H1 (cell line): ENCODE measurements around the gene DPYSL4. TPM values are rescaled to one million over a fixed set of nuclear protein-coding genes. Genes with fewer than 3 reads are reported as not detected.

ENCODE experiments used
- CTCF ChIA-PET: fragments of 300-600 bp; sonication (Branson Sonifier 250); formaldehyde crosslinking; loops from one replicate; lab custom pipeline; 2021; ENCODE audit not compliant: partially characterized antibody; lab: Charles Lee
- POLR2A ChIA-PET: fragments of 300-600 bp; sonication (Branson Sonifier 250); formaldehyde crosslinking; loops from one replicate; lab custom pipeline; 2021; ENCODE audit warnings: inconsistent platforms; ENCODE audit not compliant: partially characterized antibody; lab: Charles Lee
- DNase-seq, 2 experiments: peaks; one replicate each; pipeline versions ENCODE4 v3.0.0 to v3.0.0-alpha.2; 2010 to 2022; ENCODE audit warnings: low spot score in 2 of 2, low read depth in 1 of 2, mixed read lengths in 1 of 2
- FAIRE-seq: peaks from 2 replicates; lab custom pipeline; 2011; peaks lifted over from hg19 to GRCh38; lab: Jason Lieb, UNC
- H2AFZ ChIP-seq: 2 replicates; pipeline ENCODE4 v1.8.1; 2012; ENCODE audit warnings: low read length, inconsistent platforms
- H2AK5ac ChIP-seq: 2 replicates; pipeline ENCODE4 v1.6.1; 2013; ENCODE audit warnings: low read depth, low read length
- H2BK120ac ChIP-seq: replicated peaks from 2 replicates; pipeline ENCODE3; 2013; ENCODE audit warnings: low read depth, low read length, inconsistent platforms
- H2BK12ac ChIP-seq: 2 replicates; pipeline ENCODE4 v1.6.1; 2013; ENCODE audit warnings: low read depth, low read length
- H2BK15ac ChIP-seq: 2 replicates; pipeline ENCODE4 v1.6.1; 2013; ENCODE audit warnings: low read length
- H2BK20ac ChIP-seq: 2 replicates; pipeline ENCODE4 v1.6.1; 2013; ENCODE audit warnings: low read length
- H2BK5ac ChIP-seq: 2 replicates; pipeline ENCODE4 v1.6.1; 2013; ENCODE audit warnings: low read depth, low read length
- H3K14ac ChIP-seq: 2 replicates; pipeline ENCODE4 v1.6.1; 2013; ENCODE audit warnings: inconsistent platforms; ENCODE audit not compliant: insufficient read length
- H3K18ac ChIP-seq: 2 replicates; pipeline ENCODE4 v1.6.1; 2013; ENCODE audit warnings: low read length; ENCODE audit errors: extremely low read depth
- H3K23ac ChIP-seq: 2 replicates; pipeline ENCODE4 v1.6.1; 2013; ENCODE audit warnings: inconsistent platforms; ENCODE audit not compliant: insufficient read length
- H3K23me2 ChIP-seq: 2 replicates; pipeline ENCODE4 v1.6.1; 2013; ENCODE audit warnings: low read depth, low read length
- H3K27ac ChIP-seq: 2 replicates; pipeline ENCODE4 v1.6.1; 2011; ENCODE audit warnings: low read depth, low read length, inconsistent platforms
- H3K27me3 ChIP-seq, 4 experiments: replicated peaks in 1 of 4; 1 replicate in 1 of 4; 2 replicates in 3 of 4; pipeline versions ENCODE4 v1.6.1 to v1.8.1; 2011 to 2013; ENCODE audit warnings: low read length in 3 of 4, mild to moderate bottlenecking in 3 of 4, inconsistent platforms in 2 of 4, mixed read lengths in 2 of 4, moderate library complexity in 1 of 4; ENCODE audit not compliant: control insufficient read depth in 3 of 4, insufficient read depth in 3 of 4; ENCODE audit errors: extremely low read depth in 1 of 4
- H3K36me3 ChIP-seq, 4 experiments: 2 replicates each; pipeline versions ENCODE4 v1.6.1 to v1.8.1; 2011 to 2013; ENCODE audit warnings: mild to moderate bottlenecking in 4 of 4, low read length in 3 of 4, moderate library complexity in 2 of 4, control low read depth in 1 of 4, inconsistent platforms in 1 of 4; ENCODE audit not compliant: insufficient read depth in 4 of 4, control insufficient read depth in 2 of 4
- H3K4ac ChIP-seq: replicated peaks from 2 replicates; pipeline ENCODE3; 2013; ENCODE audit warnings: low read length, low read depth, mixed read lengths, inconsistent platforms; ENCODE audit not compliant: insufficient read length
- H3K4me1 ChIP-seq, 4 experiments: replicated peaks in 1 of 4; 1 replicate in 1 of 4; 2 replicates in 3 of 4; pipeline versions ENCODE4 v1.6.1 to v1.8.1; 2011 to 2013; ENCODE audit warnings: low read length in 3 of 4, inconsistent platforms in 2 of 4, mixed read lengths in 1 of 4; ENCODE audit not compliant: insufficient read depth in 4 of 4, control insufficient read depth in 3 of 4
- H3K4me2 ChIP-seq, 2 experiments: 2 replicates each; pipeline versions ENCODE4 v1.6.1 to v1.8.1; 2011 to 2013; ENCODE audit warnings: low read depth in 2 of 2, low read length in 2 of 2, control low read depth in 1 of 2, inconsistent platforms in 1 of 2, mild to moderate bottlenecking in 1 of 2; ENCODE audit not compliant: insufficient read depth in 1 of 2
- H3K4me3 ChIP-seq, 4 experiments: fragments of 200-600, 300-600 bp in 1 of 4; sonication (generic), shearing (Covaris generic), sonication (Bioruptor Twin) in 1 of 4; 2 replicates each; pipeline versions ENCODE4 v1.5.1 to v1.8.1; 2011 to 2016; ENCODE audit warnings: low read length in 4 of 4, low read depth in 3 of 4, control low read depth in 2 of 4, inconsistent platforms in 2 of 4, mild to moderate bottlenecking in 2 of 4, mixed read lengths in 1 of 4, moderate library complexity in 1 of 4; ENCODE audit not compliant: insufficient read depth in 2 of 4; ENCODE audit errors: extremely low read depth in 1 of 4
- H3K56ac ChIP-seq: replicated peaks from 2 replicates; pipeline ENCODE3; 2013; ENCODE audit warnings: low read depth, mild to moderate bottlenecking, mixed read lengths, low read length, inconsistent platforms; ENCODE audit not compliant: insufficient read length
- H3K79me1 ChIP-seq: 2 replicates; pipeline ENCODE4 v1.6.1; 2013; ENCODE audit warnings: low read depth, low read length, control low read depth
- H3K79me2 ChIP-seq, 2 experiments: 2 replicates each; pipeline versions ENCODE4 v1.6.1 to v1.8.1; 2012 to 2013; ENCODE audit warnings: low read length in 2 of 2, mild to moderate bottlenecking in 2 of 2, inconsistent platforms in 1 of 2; ENCODE audit not compliant: insufficient read depth in 2 of 2, control insufficient read depth in 1 of 2
- H3K9ac ChIP-seq, 4 experiments: replicated peaks in 1 of 4; 1 replicate in 1 of 4; 2 replicates in 3 of 4; pipeline versions ENCODE4 v1.6.1 to v1.8.1; 2011 to 2013; ENCODE audit warnings: low read depth in 3 of 4, low read length in 3 of 4, control low read depth in 2 of 4, mild to moderate bottlenecking in 2 of 4, moderate library complexity in 2 of 4, inconsistent platforms in 1 of 4; ENCODE audit errors: extremely low read depth in 1 of 4
- H3K9me3 ChIP-seq, 2 experiments: 2 replicates each; pipeline versions ENCODE4 v1.6.1 to v1.8.1; 2012 to 2013; ENCODE audit warnings: mild to moderate bottlenecking in 2 of 2, moderate library complexity in 2 of 2, control low read depth in 1 of 2, inconsistent platforms in 1 of 2, low read depth in 1 of 2, low read length in 1 of 2, mixed read lengths in 1 of 2; ENCODE audit not compliant: insufficient read depth in 2 of 2
- H4K20me1 ChIP-seq, 2 experiments: replicated peaks in 1 of 2; 2 replicates each; pipeline versions ENCODE3 to v1.8.1; 2011 to 2013; ENCODE audit warnings: inconsistent platforms in 2 of 2, low read length in 2 of 2, mild to moderate bottlenecking in 1 of 2; ENCODE audit not compliant: insufficient read depth in 2 of 2, control insufficient read depth in 1 of 2
- H4K5ac ChIP-seq: 2 replicates; pipeline ENCODE4 v1.6.1; 2013; ENCODE audit warnings: low read length, low read depth, mixed read lengths, inconsistent platforms; ENCODE audit not compliant: insufficient read length
- H4K8ac ChIP-seq: 2 replicates; pipeline ENCODE4 v1.8.0; 2013; ENCODE audit warnings: mild to moderate bottlenecking, moderate library complexity, low read length, inconsistent platforms; ENCODE audit not compliant: insufficient read depth; ENCODE audit errors: extremely low read depth
- H4K91ac ChIP-seq: replicated peaks from 2 replicates; pipeline ENCODE3; 2013; ENCODE audit warnings: low read length, mixed read lengths, inconsistent platforms; ENCODE audit not compliant: insufficient read length
- JUND ChIP-seq: IDR thresholded peaks from 2 replicates; pipeline ENCODE4 v1.6.1; 2011; ENCODE audit warnings: mild to moderate bottlenecking, improper control_type of control experiment, low read length
- KDM1A ChIP-seq: fragments of 200-600, 300-600 bp; sonication (generic); IDR thresholded peaks from 2 replicates; pipeline ENCODE4 v1.7.1; 2016; ENCODE audit warnings: mild to moderate bottlenecking, low read length, borderline replicate concordance
- RAD21 ChIP-seq, 2 experiments: IDR thresholded peaks in 1 of 2; conservative IDR thresholded peaks in 1 of 2; 2 replicates each; pipeline ENCODE4 v1.6.1; 2011; ENCODE audit warnings: low read depth in 2 of 2, low read length in 2 of 2, improper control_type of control experiment in 1 of 2, inconsistent platforms in 1 of 2, mild to moderate bottlenecking in 1 of 2, moderate library complexity in 1 of 2
- TAF7 ChIP-seq: optimal IDR thresholded peaks from 2 replicates; pipeline ENCODE3; 2011; ENCODE audit warnings: low read depth, mild to moderate bottlenecking, inconsistent platforms, low read length, moderate library complexity, borderline replicate concordance
- WGBS, 2 experiments: shearing (Covaris generic) in 1 of 2; methylation state at CpG; one replicate each; pipeline versions ENCODE4 v1.1.6 to v1.1.7; 2013 to 2015; ENCODE audit warnings: low lambda C conversion rate in 2 of 2, mixed read lengths in 2 of 2, inconsistent platforms in 1 of 2, low coverage in 1 of 2, missing lambda C conversion rate in 1 of 2; ENCODE audit not compliant: insufficient replicate concordance in 2 of 2, insufficient coverage in 1 of 2, insufficient read length in 1 of 2; ENCODE audit errors: extremely low coverage in 1 of 2, missing lambda C conversion rate in 1 of 2; 5-methylcytosine and 5-hydroxymethylcytosine counted together
- polyA plus RNA-seq, 7 experiments: library from polyadenylated mRNA; depleted of rRNA in 3 of 7; stranded (reverse) in 5 of 7; unstranded in 2 of 7; fragments of >200 nt in 5 of 7; fragments of 200-250 nt in 2 of 7; gene quantifications; 1 replicate in 5 of 7; 2 replicates in 1 of 7; 4 replicates in 1 of 7; pipeline versions ENCODE4 v1.2.1 to v1.2.3, GENCODE V29; 2011 to 2013; ENCODE audit warnings: missing spikeins in 2 of 7, mixed read lengths in 2 of 7
- total RNA-seq: library from RNA; stranded (reverse); fragmentation: NEBNext Ultra II Directional; extraction: Animal tissue kit (Norgen Biotek cat#: 25700); gene quantifications from 2 replicates; pipeline ENCODE4 v1.2.1, GENCODE V29; 2021
- TF ChIP-seq, protein P1 (sequence below): IDR thresholded peaks from 2 replicates; pipeline ENCODE4 v1.6.1; 2011; ENCODE audit warnings: low read length, improper control_type of control experiment
- TF ChIP-seq, protein P2 (sequence below), 3 experiments: IDR thresholded peaks; 1 replicate in 2 of 3; 2 replicates in 1 of 3; pipeline versions ENCODE4 v1.5.1 to v1.6.1; 2011; ENCODE audit warnings: low read length in 3 of 3, mild to moderate bottlenecking in 3 of 3, inconsistent platforms in 2 of 3, low read depth in 1 of 3, moderate library complexity in 1 of 3; ENCODE audit not compliant: insufficient read depth in 1 of 3; ENCODE audit errors: control extremely low read depth in 1 of 3
- TF ChIP-seq, protein P3 (sequence below): IDR thresholded peaks from 2 replicates; pipeline ENCODE4 v1.6.1; 2011; ENCODE audit warnings: low read depth, mild to moderate bottlenecking, low read length; ENCODE audit not compliant: insufficient read depth

The DPYSL4 gene
- total and polyA plus RNA-seq, 2 of the 8 experiments (the other 6 are each of a cell fraction or from before 2014, with no cell fraction given), result 12.9 to 15.2 TPM

DNA sequence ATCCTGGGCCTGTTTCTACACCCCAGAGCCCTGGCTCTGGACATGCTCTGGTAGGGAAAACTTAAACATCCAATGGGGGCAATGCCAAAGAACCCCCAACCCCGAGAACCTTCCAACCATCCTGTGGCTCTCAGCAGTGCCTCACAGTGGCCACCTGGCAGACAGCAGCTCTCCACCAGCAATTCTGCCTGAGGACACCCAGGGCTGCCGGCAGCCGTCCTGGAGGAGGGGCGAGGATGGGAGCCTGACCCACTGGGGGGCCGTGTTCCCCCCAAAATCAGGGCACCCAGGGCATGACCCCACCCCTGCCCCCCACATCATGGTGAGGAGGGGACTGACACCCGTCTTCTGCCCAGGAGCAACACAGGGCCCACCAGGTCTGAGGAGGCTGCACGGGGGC lies 32.7 kb downstream of the DPYSL4 start:
- Histone ChIP-seq H2AK5ac (no peak overlapping the region), H3K4ac (no peak overlapping the region), H3K4me2 (no peak overlapping the region), H3K9ac (no peak overlapping the region), H2BK12ac (no peak overlapping the region), H3K36me3 (no peaks in the 10 kb centered on the region; a peak in 1 of 8 replicates), H3K56ac (no peak overlapping the region), H4K5ac (no peak overlapping the region), H4K8ac (no peak overlapping the region), H3K23ac (no peak overlapping the region), H3K9me3 (peaks cover 24 to 25% of the 10 kb centered on the region in 2 experiments), H2BK5ac (no peak overlapping the region), H4K91ac (no peak overlapping the region), H3K23me2 (no peaks in the 10 kb centered on the region), H3K27ac (no peak overlapping the region), H3K4me1 (no peaks in the 10 kb centered on the region)
- 84% methylated on average over 7 of the region's 7 CpGs; no CpG with 5 or more reads in 1 of the 2 experiments for WGBS, 2 experiments
- no peak for DNase-seq
- no peak for TF ChIP-seq KDM1A
- TF ChIP-seq, protein P1, sequence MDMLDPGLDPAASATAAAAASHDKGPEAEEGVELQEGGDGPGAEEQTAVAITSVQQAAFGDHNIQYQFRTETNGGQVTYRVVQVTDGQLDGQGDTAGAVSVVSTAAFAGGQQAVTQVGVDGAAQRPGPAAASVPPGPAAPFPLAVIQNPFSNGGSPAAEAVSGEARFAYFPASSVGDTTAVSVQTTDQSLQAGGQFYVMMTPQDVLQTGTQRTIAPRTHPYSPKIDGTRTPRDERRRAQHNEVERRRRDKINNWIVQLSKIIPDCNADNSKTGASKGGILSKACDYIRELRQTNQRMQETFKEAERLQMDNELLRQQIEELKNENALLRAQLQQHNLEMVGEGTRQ, result no peak
- TF ChIP-seq RAD21 (IDR thresholded peaks at IDR 0.05 in 1 of 2, conservative IDR thresholded peaks at IDR 0.05 in 1 of 2; ENCODE audit: low read depth in 2 of 2, low read length in 2 of 2), result peak; percentile 12 to 18; a peak in 1 of 4 replicates
- no peak for TF ChIP-seq TAF7
- TF ChIP-seq, protein P2, sequence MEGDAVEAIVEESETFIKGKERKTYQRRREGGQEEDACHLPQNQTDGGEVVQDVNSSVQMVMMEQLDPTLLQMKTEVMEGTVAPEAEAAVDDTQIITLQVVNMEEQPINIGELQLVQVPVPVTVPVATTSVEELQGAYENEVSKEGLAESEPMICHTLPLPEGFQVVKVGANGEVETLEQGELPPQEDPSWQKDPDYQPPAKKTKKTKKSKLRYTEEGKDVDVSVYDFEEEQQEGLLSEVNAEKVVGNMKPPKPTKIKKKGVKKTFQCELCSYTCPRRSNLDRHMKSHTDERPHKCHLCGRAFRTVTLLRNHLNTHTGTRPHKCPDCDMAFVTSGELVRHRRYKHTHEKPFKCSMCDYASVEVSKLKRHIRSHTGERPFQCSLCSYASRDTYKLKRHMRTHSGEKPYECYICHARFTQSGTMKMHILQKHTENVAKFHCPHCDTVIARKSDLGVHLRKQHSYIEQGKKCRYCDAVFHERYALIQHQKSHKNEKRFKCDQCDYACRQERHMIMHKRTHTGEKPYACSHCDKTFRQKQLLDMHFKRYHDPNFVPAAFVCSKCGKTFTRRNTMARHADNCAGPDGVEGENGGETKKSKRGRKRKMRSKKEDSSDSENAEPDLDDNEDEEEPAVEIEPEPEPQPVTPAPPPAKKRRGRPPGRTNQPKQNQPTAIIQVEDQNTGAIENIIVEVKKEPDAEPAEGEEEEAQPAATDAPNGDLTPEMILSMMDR (IDR thresholded peaks at IDR 0.05; ENCODE audit: control extremely low read depth in 1 of 3, insufficient read depth in 1 of 3, low read depth in 1 of 3, low read length in 3 of 3), result peak in 2 of 3 experiments; percentile 16 to 53; a peak in 2 of 4 replicates
- TF ChIP-seq, protein P3, sequence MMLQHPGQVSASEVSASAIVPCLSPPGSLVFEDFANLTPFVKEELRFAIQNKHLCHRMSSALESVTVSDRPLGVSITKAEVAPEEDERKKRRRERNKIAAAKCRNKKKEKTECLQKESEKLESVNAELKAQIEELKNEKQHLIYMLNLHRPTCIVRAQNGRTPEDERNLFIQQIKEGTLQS, result no peak
- TF ChIP-seq JUND, result no peak
- TF ChIP-seq, all 59 proteins: peak for 2
- Histone ChIP-seq H3K4me3 (no peak overlapping the region), H4K20me1 (no peaks in the 10 kb centered on the region), H3K27me3 (no peaks in the 10 kb centered on the region), H2BK120ac (no peak overlapping the region), H3K18ac (no peak overlapping the region), H2AFZ (no peak overlapping the region), H2BK15ac (no peak overlapping the region), H3K79me1 (no peaks in the 10 kb centered on the region; the same call in 1 of the 2 replicates), H2BK20ac (no peak overlapping the region), H3K79me2 (no peaks in the 10 kb centered on the region), H3K14ac (no peak overlapping the region)
- CTCF ChIA-PET, result interaction anchor here (0.8 to 2.2 kb wide), 13 partner anchors 15 to 584 kb away, joined by 3 to 11 read pairs (median 4); no protein-coding TSS in a partner anchor
- FAIRE-seq, result no peak
- POLR2A ChIA-PET, result no interaction called here
